Measurements from ENCODE around the gene TMEM94.
"Not testable (repeated sequence)": the region's sequence is repeated elsewhere in the genome, so short reads cannot be mapped to it uniquely, and the experiment has no call there.

The TMEM94 gene

DNA sequence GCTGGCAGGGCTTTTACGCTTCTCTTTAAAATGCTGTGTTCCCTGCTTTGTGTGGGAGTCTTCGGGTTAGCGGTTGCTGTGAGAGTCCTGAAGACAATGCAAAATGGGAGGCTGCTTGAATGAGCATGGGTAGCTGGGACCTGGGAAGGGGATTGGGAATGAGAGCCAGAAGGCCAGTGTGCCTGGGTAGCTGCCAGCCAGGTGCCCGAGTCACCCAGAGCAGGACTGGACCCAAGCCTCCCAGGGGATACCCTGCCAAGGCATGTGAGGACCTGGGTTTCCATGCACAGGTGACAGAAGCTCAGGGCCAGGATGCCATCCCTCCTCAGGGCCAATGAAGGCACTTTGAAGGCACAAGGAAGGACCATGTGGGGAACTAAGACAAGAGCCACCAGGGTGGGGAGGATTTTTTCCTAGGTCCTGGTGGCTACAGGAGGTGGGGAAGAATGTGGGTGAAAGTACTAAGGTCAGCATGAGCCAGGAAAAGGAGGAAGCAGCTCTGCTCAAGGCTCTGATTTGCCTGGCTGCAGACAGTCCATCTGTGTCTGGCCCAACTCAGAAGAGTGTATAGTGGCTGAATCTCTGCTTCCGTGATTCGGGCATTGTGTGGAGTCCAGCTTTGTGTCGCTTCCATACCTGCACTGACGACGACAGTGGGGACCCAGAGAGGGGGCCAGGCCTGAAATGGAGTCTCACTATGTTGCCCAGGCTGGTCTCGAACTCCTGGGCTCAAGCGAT, 20.5 kb downstream of the TMEM94 start:
- TF ChIP-seq ZFHX2 (tag by site-specific recombination; conservative IDR thresholded peaks at IDR 0.05) (0 out of 2 replicates have a peak, but pooled peaks have one; percentile 9), ZNF423 (tag by site-specific recombination; IDR thresholded peaks at IDR 0.05) (no peak)
- Histone ChIP-seq H3K9me3 (ENCODE audit: control insufficient read depth, insufficient read depth, low read depth, low read length) (no peaks in the 10 kb centered on the region), H3K27ac (ENCODE audit: extremely low read depth, low read depth, low read length) (no peak overlapping the region), H3K4me1 (ENCODE audit: control insufficient read depth, insufficient read depth, low read length) (peaks cover 2% of the 10 kb centered on the region; the same call in 1 of the 2 replicates), H3K4me3 (ENCODE audit: low read depth, low read length) (no peak overlapping the region), H3K36me3 (ENCODE audit: control insufficient read depth in 2 of 2, insufficient read depth in 1 of 2, low read length in 2 of 2) (peaks cover 0 to 40% of the 10 kb centered on the region in 2 experiments; a peak in 2 of 3 replicates)
- CTCF ChIA-PET, result interaction anchor here (0.7 to 1.2 kb wide), 3 partner anchors 40 to 124 kb away, joined by 3 to 5 read pairs (median 3); partner anchors contain the start of gene TSEN54
- POLR2A ChIA-PET, result interaction anchor here (0.5 to 1.5 kb wide), 3 partner anchors 9 to 73 kb away, joined by 4 to 5 read pairs (median 5); partner anchors contain the start of gene TMEM94

- H3K9me3 ChIP-seq (ENCODE audit: control insufficient read depth, insufficient read depth, low read depth, low read length); H3K27ac ChIP-seq (ENCODE audit: extremely low read depth, low read depth, low read length); POLR2A ChIA-PET; H3K4me1 ChIP-seq (ENCODE audit: control insufficient read depth, insufficient read depth, low read length); CTCF ChIA-PET; H3K4me3 ChIP-seq (ENCODE audit: low read depth, low read length): not testable (repeated sequence)
- H3K36me3 ChIP-seq (ENCODE audit: control insufficient read depth in 2 of 2, insufficient read depth in 1 of 2, low read length in 2 of 2), result peaks cover 0 to 34% of the 10 kb centered on the region in 2 experiments; a peak in 2 of 3 replicates
Observed at GRCh38 chr17:75477490-75477862, 21.0 kb downstream of the TMEM94 start.

- Histone ChIP-seq H3K4me1 (ENCODE audit: control insufficient read depth, insufficient read depth, low read length) (peaks cover 2% of the 10 kb centered on the region; the same call in 1 of the 2 replicates), H3K9me3 (ENCODE audit: control insufficient read depth, insufficient read depth, low read depth, low read length) (no peaks in the 10 kb centered on the region), H3K4me3 (ENCODE audit: low read depth, low read length) (no peak overlapping the region), H3K27ac (ENCODE audit: extremely low read depth, low read depth, low read length) (0 out of 2 replicates have a peak overlapping the region, but pooled peaks have one; percentile 17), H3K36me3 (ENCODE audit: control insufficient read depth in 2 of 2, insufficient read depth in 1 of 2, low read length in 2 of 2) (peaks cover 0 to 29% of the 10 kb centered on the region in 2 experiments; a peak in 2 of 3 replicates)
- CTCF ChIA-PET, result interaction anchor here (1.0 kb wide), 1 partner anchor 123 kb away, joined by 3 read pairs; no protein-coding TSS in a partner anchor
- POLR2A ChIA-PET, result interaction anchor here (1.0 kb wide), 1 partner anchor 22 kb away, joined by 3 read pairs; the partner anchor contains the start of gene TMEM94
- no peak for TF ChIP-seq OVOL3 (tag by site-specific recombination; IDR thresholded peaks at IDR 0.05)
- no peak for TF ChIP-seq ZNF239 (tag by site-specific recombination; IDR thresholded peaks at IDR 0.05)
- no peak for TF ChIP-seq KLF1 (tag by site-specific recombination; IDR thresholded peaks at IDR 0.05)
- TF ChIP-seq, protein P1, sequence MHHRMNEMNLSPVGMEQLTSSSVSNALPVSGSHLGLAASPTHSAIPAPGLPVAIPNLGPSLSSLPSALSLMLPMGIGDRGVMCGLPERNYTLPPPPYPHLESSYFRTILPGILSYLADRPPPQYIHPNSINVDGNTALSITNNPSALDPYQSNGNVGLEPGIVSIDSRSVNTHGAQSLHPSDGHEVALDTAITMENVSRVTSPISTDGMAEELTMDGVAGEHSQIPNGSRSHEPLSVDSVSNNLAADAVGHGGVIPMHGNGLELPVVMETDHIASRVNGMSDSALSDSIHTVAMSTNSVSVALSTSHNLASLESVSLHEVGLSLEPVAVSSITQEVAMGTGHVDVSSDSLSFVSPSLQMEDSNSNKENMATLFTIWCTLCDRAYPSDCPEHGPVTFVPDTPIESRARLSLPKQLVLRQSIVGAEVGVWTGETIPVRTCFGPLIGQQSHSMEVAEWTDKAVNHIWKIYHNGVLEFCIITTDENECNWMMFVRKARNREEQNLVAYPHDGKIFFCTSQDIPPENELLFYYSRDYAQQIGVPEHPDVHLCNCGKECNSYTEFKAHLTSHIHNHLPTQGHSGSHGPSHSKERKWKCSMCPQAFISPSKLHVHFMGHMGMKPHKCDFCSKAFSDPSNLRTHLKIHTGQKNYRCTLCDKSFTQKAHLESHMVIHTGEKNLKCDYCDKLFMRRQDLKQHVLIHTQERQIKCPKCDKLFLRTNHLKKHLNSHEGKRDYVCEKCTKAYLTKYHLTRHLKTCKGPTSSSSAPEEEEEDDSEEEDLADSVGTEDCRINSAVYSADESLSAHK (tag by site-specific recombination; IDR thresholded peaks at IDR 0.05), result 0 out of 2 replicates have a peak, but pooled peaks have one; percentile 29
- TF ChIP-seq ZNF571 (tag by site-specific recombination; IDR thresholded peaks at IDR 0.05), result no peak
- no peak for TF ChIP-seq ZNF670 (tag by site-specific recombination; IDR thresholded peaks at IDR 0.05; ENCODE audit: low read depth)
- TF ChIP-seq YY1 (tag by site-specific recombination; IDR thresholded peaks at IDR 0.05), result no peak
- no peak for TF ChIP-seq GLIS2 (tag by site-specific recombination; IDR thresholded peaks at IDR 0.05)
- peak; percentile 61; the same call in 1 of the 2 replicates for TF ChIP-seq EGR2 (tag by site-specific recombination; IDR thresholded peaks at IDR 0.05; ENCODE audit: low read depth)
- no peak for TF ChIP-seq ZNF214 (tag by site-specific recombination; IDR thresholded peaks at IDR 0.05; ENCODE audit: borderline replicate concordance)
- TF ChIP-seq ZNF623 (tag by site-specific recombination; IDR thresholded peaks at IDR 0.05), result no peak
- no peak for TF ChIP-seq TRIM28 (IDR thresholded peaks at IDR 0.05; ENCODE audit: borderline replicate concordance, low read length)
- TF ChIP-seq ZNF148 (tag by site-specific recombination; IDR thresholded peaks at IDR 0.05; ENCODE audit: borderline replicate concordance), result no peak
- TF ChIP-seq ZFHX2 (tag by site-specific recombination; conservative IDR thresholded peaks at IDR 0.05), result peak; percentile 70
- TF ChIP-seq ZNF514 (tag by site-specific recombination; IDR thresholded peaks at IDR 0.05), result no peak
- no peak for TF ChIP-seq IKZF3 (tag by site-specific recombination; IDR thresholded peaks at IDR 0.05)
- no peak for TF ChIP-seq PBX3 (CRISPR knock-in tag; IDR thresholded peaks at IDR 0.05)
- TF ChIP-seq, protein P2, sequence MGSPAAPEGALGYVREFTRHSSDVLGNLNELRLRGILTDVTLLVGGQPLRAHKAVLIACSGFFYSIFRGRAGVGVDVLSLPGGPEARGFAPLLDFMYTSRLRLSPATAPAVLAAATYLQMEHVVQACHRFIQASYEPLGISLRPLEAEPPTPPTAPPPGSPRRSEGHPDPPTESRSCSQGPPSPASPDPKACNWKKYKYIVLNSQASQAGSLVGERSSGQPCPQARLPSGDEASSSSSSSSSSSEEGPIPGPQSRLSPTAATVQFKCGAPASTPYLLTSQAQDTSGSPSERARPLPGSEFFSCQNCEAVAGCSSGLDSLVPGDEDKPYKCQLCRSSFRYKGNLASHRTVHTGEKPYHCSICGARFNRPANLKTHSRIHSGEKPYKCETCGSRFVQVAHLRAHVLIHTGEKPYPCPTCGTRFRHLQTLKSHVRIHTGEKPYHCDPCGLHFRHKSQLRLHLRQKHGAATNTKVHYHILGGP (tag by site-specific recombination; IDR thresholded peaks at IDR 0.05), result no peak
- no peak for TF ChIP-seq ZNF433 (tag by site-specific recombination; IDR thresholded peaks at IDR 0.05; ENCODE audit: low read depth)
Observed at GRCh38 chr17:75478508-75478907, 22.1 kb downstream of the TMEM94 start.
